NCI-H1694 (cell line): ENCODE data around the gene DEFB112.

Source experiments
- DNase-seq: peaks from one replicate; lab custom pipeline; 2025; lab: John Stamatoyannopoulos, UW

Gene DEFB112

DNA sequence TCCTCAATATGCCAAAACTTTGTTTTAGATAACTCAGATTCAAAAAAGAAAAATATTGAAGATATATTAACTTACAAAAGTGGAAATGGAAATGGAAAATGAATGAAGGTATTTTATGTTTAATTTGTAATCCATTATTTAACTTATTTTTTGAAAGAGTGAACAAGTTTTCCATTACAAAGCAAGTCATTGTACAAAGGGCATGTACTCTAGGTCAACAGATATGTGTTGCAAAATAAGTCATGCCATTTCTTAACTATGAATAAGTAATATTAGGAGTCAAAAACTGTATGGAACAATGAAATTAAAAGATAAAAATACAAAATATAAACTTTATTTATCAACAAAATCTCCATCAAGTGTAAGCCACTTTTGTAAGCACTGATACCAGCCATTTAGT is 54.5 kb downstream of the DEFB112 start:
- DNase-seq: no peak
